Vagina (tissue), 2 donors: ENCODE data around the gene TNKS1BP1.

Source experiments
- CTCF ChIP-seq, 3 experiments: fragments of 450-650 bp in 2 of 3; fragments of 200-600 bp in 1 of 3; sonication (generic) in 1 of 3; IDR thresholded peaks; one replicate each; pipeline ENCODE4 v1.5.1; 2017 to 2019; ENCODE audit warnings: antibody characterized with exemption in 3 of 3, mild to moderate bottlenecking in 2 of 3, moderate library complexity in 2 of 3
- POLR2A ChIP-seq, 2 donors: fragments of 450-650 bp; IDR thresholded peaks; one replicate each; pipeline ENCODE4 v1.6.1; 2017; ENCODE audit warnings: antibody characterized with exemption in 2 of 2, mild to moderate bottlenecking in 2 of 2, moderate library complexity in 2 of 2

DNA sequence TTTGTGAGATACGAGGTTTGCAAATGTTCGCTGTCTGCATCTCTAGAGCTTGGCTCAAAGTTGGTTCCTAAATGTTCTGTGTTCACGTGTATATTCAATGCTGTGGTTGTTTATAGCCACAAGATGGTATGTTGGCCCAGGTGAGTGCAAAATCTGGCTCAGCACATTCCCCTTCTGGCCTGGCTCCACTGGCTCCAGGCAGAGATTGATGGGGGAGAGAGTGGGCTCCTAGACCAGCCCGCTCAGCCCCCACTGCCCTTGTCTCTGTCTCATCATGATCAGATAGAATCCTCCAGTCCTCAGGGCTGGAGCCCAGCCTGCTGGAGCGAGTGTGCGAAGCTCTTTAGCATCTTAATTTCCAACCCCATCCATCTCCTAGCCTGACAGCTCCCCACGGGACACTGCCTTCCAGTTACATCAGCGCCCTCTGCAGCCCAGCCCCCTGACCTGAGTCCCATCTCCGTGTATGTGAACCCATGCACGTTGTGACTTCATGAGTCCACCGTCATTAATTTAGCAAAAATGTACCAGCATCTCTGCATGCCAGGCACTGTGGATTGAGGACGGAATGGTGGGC lies 15.4 kb upstream of the TNKS1BP1 start:
- TF ChIP-seq POLR2A (IDR thresholded peaks at IDR 0.05) (no peak), CTCF (IDR thresholded peaks at IDR 0.05) (no peak)
